Measurements from ENCODE around the gene NTRK2. TPM values are rescaled to one million over a fixed set of nuclear protein-coding genes. Genes with fewer than 3 reads are reported as not detected.

Gene NTRK2
- total RNA-seq, 1 donor from 2014 or later, result 4.6 TPM

- Mint-ChIP-seq H3K27me3 (ENCODE audit: low read depth, unreplicated experiment) (peaks cover 3% of the 10 kb centered on the region), H3K36me3 (ENCODE audit: low read depth, unreplicated experiment) (no peaks in the 10 kb centered on the region), H3K4me1 (ENCODE audit: low read depth, unreplicated experiment) (peaks cover 8% of the 10 kb centered on the region), H3K27ac (ENCODE audit: unreplicated experiment) (no peak overlapping the region), H3K4me3 (ENCODE audit: unreplicated experiment) (no peak overlapping the region), H3K9me3 (ENCODE audit: unreplicated experiment) (no peaks in the 10 kb centered on the region)
- DNase-seq (ENCODE audit: low read depth) (no peak), FAIRE-seq (no peak)
- H3K9ac ChIP-seq (ENCODE audit: low read length), result no peak overlapping the region
- no peaks in the 10 kb centered on the region for H3K79me2 ChIP-seq (ENCODE audit: insufficient read depth, low read length)
- no peak overlapping the region for H3K4me3 ChIP-seq (ENCODE audit: insufficient read depth, low read depth, low read length)
- H3K9me3 ChIP-seq (ENCODE audit: insufficient read depth, low read depth, low read length), result no peaks in the 10 kb centered on the region
- H3K27ac ChIP-seq (ENCODE audit: low read depth, low read length), result no peak overlapping the region
- H4K20me1 ChIP-seq (ENCODE audit: insufficient read depth, low read length), result no peaks in the 10 kb centered on the region
- H3K4me1 ChIP-seq (ENCODE audit: insufficient read depth, low read length), result peaks cover 9% of the 10 kb centered on the region
- H3K4me2 ChIP-seq (ENCODE audit: low read length), result no peak overlapping the region
- H3K27me3 ChIP-seq (ENCODE audit: insufficient read depth, low read length), result no peaks in the 10 kb centered on the region
- no peak overlapping the region for H2AFZ ChIP-seq (ENCODE audit: low read depth, low read length)
- no peaks in the 10 kb centered on the region for H3K36me3 ChIP-seq (ENCODE audit: insufficient read depth, low read length)
- TF ChIP-seq EZH2 (IDR thresholded peaks at IDR 0.05; ENCODE audit: insufficient read depth, low read length) (no peak), CTCF (IDR thresholded peaks at IDR 0.05; ENCODE audit: insufficient read depth, low read depth, low read length) (peak; percentile 53)
Observed at GRCh38 chr9:84781458-84781857, 111.9 kb downstream of the NTRK2 start.

DNA sequence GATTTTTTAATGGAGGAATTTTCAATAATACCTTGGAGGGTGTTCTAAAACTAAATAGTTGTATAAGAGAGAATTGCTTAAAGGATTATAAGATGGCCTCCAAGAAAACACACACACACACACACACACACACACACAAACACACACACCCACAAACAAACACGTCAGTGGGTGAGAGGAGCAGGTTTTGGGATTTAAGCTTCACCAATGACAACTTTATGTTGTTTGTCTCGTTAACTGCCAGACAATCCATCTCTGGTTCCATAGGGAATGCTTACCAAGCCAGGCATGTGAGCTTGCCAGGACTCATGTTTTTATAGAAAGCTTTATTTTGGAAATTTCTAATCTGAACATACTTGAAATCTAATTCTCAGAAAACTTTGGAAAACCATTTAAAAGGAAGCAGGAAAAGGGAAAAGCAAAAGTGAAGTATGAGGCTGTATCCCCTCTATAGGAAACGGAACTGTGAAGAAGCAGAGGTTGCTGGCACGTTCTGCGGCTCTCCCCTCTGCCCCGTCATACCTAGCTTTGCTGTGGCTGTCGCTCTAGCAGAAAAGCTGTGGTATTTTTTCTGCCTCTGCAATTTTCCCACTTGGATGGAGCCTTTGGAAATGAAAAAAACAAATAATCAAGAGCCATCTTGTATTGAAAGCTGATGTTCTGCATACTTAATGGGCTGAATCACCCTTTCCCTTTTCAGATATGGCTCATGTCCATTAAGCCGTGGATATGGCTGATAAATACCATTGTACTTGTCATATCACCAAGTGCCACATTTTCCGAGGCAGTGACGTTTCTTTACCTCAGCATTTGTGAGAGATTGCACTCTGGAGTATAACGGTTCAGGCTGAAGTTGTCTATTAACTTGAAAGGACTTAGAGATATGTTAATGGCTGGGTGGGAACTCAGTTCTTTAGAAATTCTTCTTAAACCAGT lies 112.7 kb downstream of the NTRK2 start:
- Mint-ChIP-seq H3K4me1 (ENCODE audit: low read depth, unreplicated experiment) (peaks cover 8% of the 10 kb centered on the region), H3K27ac (ENCODE audit: unreplicated experiment) (no peak overlapping the region)

More for the DNA sequence above, 112.7 kb downstream of the NTRK2 start:
- no peaks in the 10 kb centered on the region for H3K79me2 ChIP-seq (ENCODE audit: insufficient read depth, low read length)
- H3K27me3 ChIP-seq (ENCODE audit: insufficient read depth, low read length), result no peaks in the 10 kb centered on the region
- H3K9ac ChIP-seq (ENCODE audit: low read length), result no peak overlapping the region
- Mint-ChIP-seq H3K4me3 (ENCODE audit: unreplicated experiment) (no peak overlapping the region), H3K9me3 (ENCODE audit: unreplicated experiment) (no peaks in the 10 kb centered on the region), H3K36me3 (ENCODE audit: low read depth, unreplicated experiment) (no peaks in the 10 kb centered on the region), H3K27me3 (ENCODE audit: low read depth, unreplicated experiment) (peaks cover 3% of the 10 kb centered on the region)
- H3K36me3 ChIP-seq (ENCODE audit: insufficient read depth, low read length), result no peaks in the 10 kb centered on the region
- H4K20me1 ChIP-seq (ENCODE audit: insufficient read depth, low read length), result no peaks in the 10 kb centered on the region
- H3K4me1 ChIP-seq (ENCODE audit: insufficient read depth, low read length), result peaks cover 9% of the 10 kb centered on the region
- H3K9me3 ChIP-seq (ENCODE audit: insufficient read depth, low read depth, low read length), result no peaks in the 10 kb centered on the region
- H2AFZ ChIP-seq (ENCODE audit: low read depth, low read length), result no peak overlapping the region
- H3K4me2 ChIP-seq (ENCODE audit: low read length), result peak overlapping the region; percentile 40
- H3K4me3 ChIP-seq (ENCODE audit: insufficient read depth, low read depth, low read length), result no peak overlapping the region
- H3K27ac ChIP-seq (ENCODE audit: low read depth, low read length), result no peak overlapping the region
- no peak for FAIRE-seq
- TF ChIP-seq EZH2 (IDR thresholded peaks at IDR 0.05; ENCODE audit: insufficient read depth, low read length) (no peak), CTCF (IDR thresholded peaks at IDR 0.05; ENCODE audit: insufficient read depth, low read depth, low read length) (no peak)
- peak; percentile 69 for DNase-seq (ENCODE audit: low read depth)
